GM18951 (cell line): ENCODE measurements around the gene MED13L.

Experiments used
- POLR2A ChIP-seq: IDR thresholded peaks from 4 replicates; pipeline ENCODE4 v1.6.1; 2011; ENCODE audit warnings: mild to moderate bottlenecking; ENCODE audit not compliant: insufficient read length, insufficient read depth; ENCODE audit errors: extremely low read depth
- in situ Hi-C: fragments of 300-500 bp; cut with MboI; formaldehyde crosslinking; loops from one replicate; pipeline ENCODE4 v1.12.0; 2022; ENCODE audit warnings: low sequenced_read_pairs, mixed read lengths, inconsistent platforms; ENCODE audit not compliant: unreplicated experiment

The MED13L gene

GRCh38 chr12:116174904-116175303 lies 102.6 kb downstream of the MED13L start:
- TF ChIP-seq POLR2A = no peak
- in situ Hi-C loops = no loop called here

- in situ Hi-C loops = no loop called here
- no peak for TF ChIP-seq POLR2A
Observed at GRCh38 chr12:116174006-116174405, 103.5 kb downstream of the MED13L start.

- no peak for TF ChIP-seq POLR2A
- in situ Hi-C loops = no loop called here
Observed at GRCh38 chr12:116172224-116172849, 105.2 kb downstream of the MED13L start.

- TF ChIP-seq POLR2A = no peak
- in situ Hi-C loops = no loop called here
Observed at GRCh38 chr12:116171549-116171948, 105.9 kb downstream of the MED13L start.

GRCh38 chr12:116169071-116169470 lies 108.4 kb downstream of the MED13L start:
- no peak for TF ChIP-seq POLR2A
- in situ Hi-C loops = no loop called here

GRCh38 chr12:116166306-116166705 lies 111.2 kb downstream of the MED13L start:
- no peak for TF ChIP-seq POLR2A
- in situ Hi-C loops = no loop called here

GRCh38 chr12:116165036-116165425 lies 112.5 kb downstream of the MED13L start:
- TF ChIP-seq POLR2A = no peak
- in situ Hi-C loops = no loop called here

- in situ Hi-C loops = no loop called here
- no peak for TF ChIP-seq POLR2A
Observed at GRCh38 chr12:116164250-116165035, 113.0 kb downstream of the MED13L start.

- TF ChIP-seq POLR2A = no peak
- in situ Hi-C loops = no loop called here
Observed at GRCh38 chr12:116162071-116162470, 115.4 kb downstream of the MED13L start.

GRCh38 chr12:116161588-116161987 lies 115.9 kb downstream of the MED13L start:
- in situ Hi-C loops = no loop called here
- TF ChIP-seq POLR2A = no peak

- in situ Hi-C loops = no loop called here
Observed at GRCh38 chr12:116160883-116161458, 116.5 kb downstream of the MED13L start.

GRCh38 chr12:116160231-116160630 lies 117.3 kb downstream of the MED13L start:
- in situ Hi-C loops = no loop called here
- no peak for TF ChIP-seq POLR2A

More at GRCh38 chr12:116160883-116161458, 116.5 kb downstream of the MED13L start:
- no peak for TF ChIP-seq POLR2A

- in situ Hi-C loops = no loop called here
- TF ChIP-seq POLR2A = no peak
Observed at GRCh38 chr12:116159593-116160200, 117.8 kb downstream of the MED13L start.
